Body of pancreas (tissue), 4 donors: Measurements from ENCODE around the gene LCT.

ENCODE experiments used
- POLR2A ChIP-seq, 3 donors: fragments of 450-650 bp; IDR thresholded peaks; one replicate each; pipeline ENCODE4 v1.6.1; 2016; ENCODE audit warnings: antibody characterized with exemption in 3 of 3, mild to moderate bottlenecking in 2 of 3
- TF ChIP-seq, protein P1 (sequence below), 7 experiments: fragments of 450-650 bp in 4 of 7; fragments of 200-600 bp in 3 of 7; sonication (generic) in 3 of 7; IDR thresholded peaks; one replicate each; pipeline ENCODE4 v1.5.1; 2016 to 2019; ENCODE audit warnings: antibody characterized with exemption in 7 of 7

- TF ChIP-seq, protein P1, sequence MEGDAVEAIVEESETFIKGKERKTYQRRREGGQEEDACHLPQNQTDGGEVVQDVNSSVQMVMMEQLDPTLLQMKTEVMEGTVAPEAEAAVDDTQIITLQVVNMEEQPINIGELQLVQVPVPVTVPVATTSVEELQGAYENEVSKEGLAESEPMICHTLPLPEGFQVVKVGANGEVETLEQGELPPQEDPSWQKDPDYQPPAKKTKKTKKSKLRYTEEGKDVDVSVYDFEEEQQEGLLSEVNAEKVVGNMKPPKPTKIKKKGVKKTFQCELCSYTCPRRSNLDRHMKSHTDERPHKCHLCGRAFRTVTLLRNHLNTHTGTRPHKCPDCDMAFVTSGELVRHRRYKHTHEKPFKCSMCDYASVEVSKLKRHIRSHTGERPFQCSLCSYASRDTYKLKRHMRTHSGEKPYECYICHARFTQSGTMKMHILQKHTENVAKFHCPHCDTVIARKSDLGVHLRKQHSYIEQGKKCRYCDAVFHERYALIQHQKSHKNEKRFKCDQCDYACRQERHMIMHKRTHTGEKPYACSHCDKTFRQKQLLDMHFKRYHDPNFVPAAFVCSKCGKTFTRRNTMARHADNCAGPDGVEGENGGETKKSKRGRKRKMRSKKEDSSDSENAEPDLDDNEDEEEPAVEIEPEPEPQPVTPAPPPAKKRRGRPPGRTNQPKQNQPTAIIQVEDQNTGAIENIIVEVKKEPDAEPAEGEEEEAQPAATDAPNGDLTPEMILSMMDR (IDR thresholded peaks at IDR 0.05) = no peak
- TF ChIP-seq POLR2A (IDR thresholded peaks at IDR 0.05) = no peak
These were observed 40.4 kb downstream of the LCT start for GRCh38 chr2:135796606-135797005.
